HCT116 (cell line): ENCODE data around the gene LMNTD2. TPM values are rescaled to one million over a fixed set of nuclear protein-coding genes. Genes with fewer than 3 reads are reported as not detected.
A peak's percentile ranks its signal among the peaks of the same experiment; 100 is the strongest.

Experiments used
- ATAC-seq: fragments of 200-7000 bp; cut with Tn5 transposase; 2 replicates; pipeline ENCODE4 v1.9.1; 2020; ENCODE audit warnings: mild to moderate bottlenecking, moderate library complexity
- BruUV-seq: library from RNA; stranded (reverse); fragments of 400-500 nt; replicated peaks from 2 replicates; lab custom pipeline; 2021; lab: Mats Ljungman, UMichigan
- CTCF ChIA-PET: fragments of 300-600 bp; sonication (Branson Sonifier 250); formaldehyde crosslinking; loops from one replicate; lab custom pipeline; 2021; ENCODE audit warnings: antibody characterized with exemption; lab: Charles Lee
- POLR2A ChIA-PET: fragments of 300-600, 350-600 bp; sonication (Branson Sonifier 250); formaldehyde crosslinking; loops from one replicate; lab custom pipeline; 2021; ENCODE audit warnings: antibody characterized with exemption; lab: Charles Lee
- RAD21 ChIA-PET, 2 experiments: fragments of 300-600 bp; sonication (Branson Sonifier 250); formaldehyde crosslinking; loops; one replicate each; lab custom pipeline; 2023; ENCODE audit warnings: low total read pairs in 2 of 2; ENCODE audit not compliant: uncharacterized antibody in 2 of 2, unreplicated experiment in 2 of 2, low non-redundant PET in 1 of 2; lab: Charles Lee
- DNase-seq: peaks from one replicate; pipeline ENCODE4 v3.0.0-alpha.2; 2010; ENCODE audit warnings: low read depth, low spot score
- H2AFZ ChIP-seq: fragments of 200-600 bp; shearing (Covaris generic), sonication (generic); 2 replicates; pipeline ENCODE4 v1.6.1; 2017; ENCODE audit warnings: low read depth, mixed run types, mixed read lengths, antibody characterized with exemption, low read length; ENCODE audit not compliant: poor library complexity, severe bottlenecking
- H3K27ac ChIP-seq: 2 replicates; pipeline ENCODE4 v1.5.1; 2012; ENCODE audit warnings: low read depth, low read length
- H3K27me3 ChIP-seq: fragments of 200-600 bp; sonication (generic); 2 replicates; pipeline ENCODE4 v1.6.1; 2016; ENCODE audit warnings: mixed run types, low read length, mixed read lengths; ENCODE audit not compliant: insufficient read depth
- H3K36me3 ChIP-seq, 2 experiments: fragments of 200-500 bp in 1 of 2; fragments of 200-600 bp in 1 of 2; sonication (Bioruptor generic) in 1 of 2; sonication (generic) in 1 of 2; 2 replicates each; pipeline versions ENCODE4 v1.5.1 to v1.6.1; 2014 to 2016; ENCODE audit warnings: low read length in 2 of 2, inconsistent platforms in 1 of 2, mixed read lengths in 1 of 2, mixed run types in 1 of 2; ENCODE audit not compliant: insufficient read depth in 2 of 2, control insufficient read depth in 1 of 2
- H3K4me1 ChIP-seq, 2 experiments: fragments of 200-600 bp in 1 of 2; sonication (generic) in 1 of 2; 2 replicates each; pipeline versions ENCODE4 v1.5.1 to v1.6.1; 2012 to 2017; ENCODE audit warnings: low read length in 2 of 2, inconsistent platforms in 1 of 2, mild to moderate bottlenecking in 1 of 2, mixed read lengths in 1 of 2, mixed run types in 1 of 2, moderate library complexity in 1 of 2; ENCODE audit not compliant: insufficient read depth in 2 of 2, control insufficient read depth in 1 of 2
- H3K4me2 ChIP-seq: fragments of 200-600 bp; sonication (generic); 2 replicates; pipeline ENCODE4 v1.6.1; 2017; ENCODE audit warnings: mixed run types, low read length, mixed read lengths
- H3K4me3 ChIP-seq, 2 experiments: fragments of 200-600 bp in 1 of 2; sonication (generic) in 1 of 2; replicated peaks in 1 of 2; 2 replicates each; pipeline ENCODE4 v1.5.1; 2011 to 2016; ENCODE audit warnings: low read length in 2 of 2, control low read depth in 1 of 2, low read depth in 1 of 2, mild to moderate bottlenecking in 1 of 2, mixed read lengths in 1 of 2, mixed run types in 1 of 2
- H3K79me2 ChIP-seq: fragments of 200-600 bp; sonication (generic); 2 replicates; pipeline ENCODE4 v1.6.1; 2017; ENCODE audit warnings: mild to moderate bottlenecking, mixed run types, low read length, moderate library complexity, mixed read lengths; ENCODE audit not compliant: insufficient read depth
- H3K9ac ChIP-seq: fragments of 200-600 bp; sonication (generic); 2 replicates; pipeline ENCODE4 v1.6.1; 2016; ENCODE audit warnings: low read length, mixed read lengths
- H3K9me2 ChIP-seq: fragments of 200-600 bp; sonication (generic), shearing (Covaris generic); 2 replicates; pipeline ENCODE4 v1.6.1; 2017; ENCODE audit warnings: mixed run types, mild to moderate bottlenecking, moderate library complexity; ENCODE audit not compliant: insufficient read depth
- H3K9me3 ChIP-seq, 2 experiments: fragments of 200-500 bp in 1 of 2; fragments of 200-600 bp in 1 of 2; sonication (Bioruptor generic) in 1 of 2; sonication (generic) in 1 of 2; 2 replicates each; pipeline ENCODE4 v1.6.1; 2014 to 2017; ENCODE audit warnings: low read length in 2 of 2, mixed read lengths in 2 of 2, inconsistent platforms in 1 of 2, low read depth in 1 of 2, mild to moderate bottlenecking in 1 of 2, mixed run types in 1 of 2, moderate library complexity in 1 of 2; ENCODE audit not compliant: control insufficient read depth in 1 of 2, insufficient read depth in 1 of 2
- H4K20me1 ChIP-seq: fragments of 200-600 bp; sonication (generic), shearing (Covaris generic); 2 replicates; pipeline ENCODE4 v1.6.1; 2017; ENCODE audit warnings: mixed run types, mild to moderate bottlenecking, moderate library complexity; ENCODE audit not compliant: insufficient read depth
- CBX3 ChIP-seq: IDR thresholded peaks from 2 replicates; pipeline ENCODE4 v1.6.1; 2012; ENCODE audit warnings: low read depth
- EGR1 ChIP-seq: IDR thresholded peaks from 2 replicates; pipeline ENCODE4 v1.6.1; 2012; ENCODE audit warnings: low read depth
- POLR2AphosphoS5 ChIP-seq: IDR thresholded peaks from 2 replicates; pipeline ENCODE4 v1.6.1; 2011; ENCODE audit warnings: mild to moderate bottlenecking, low read depth, low read length, moderate library complexity
- SIN3A ChIP-seq: IDR thresholded peaks from 2 replicates; pipeline ENCODE4 v1.6.1; 2012; ENCODE audit warnings: low read depth
- SP1 ChIP-seq: IDR thresholded peaks from 2 replicates; pipeline ENCODE4 v1.6.1; 2012; ENCODE audit warnings: low read depth
- TCF7L2 ChIP-seq: IDR thresholded peaks from 2 replicates; pipeline ENCODE4 v1.7.0; 2011; ENCODE audit warnings: borderline replicate concordance, inconsistent platforms; ENCODE audit not compliant: insufficient read depth, insufficient read length; ENCODE audit errors: extremely low read depth
- YY1 ChIP-seq: IDR thresholded peaks from 2 replicates; pipeline ENCODE4 v1.6.1; 2011; ENCODE audit warnings: low read length, low read depth, moderate library complexity, mild to moderate bottlenecking; ENCODE audit not compliant: insufficient replicate concordance; ENCODE audit errors: extremely low read depth
- ZFX ChIP-seq: fragments of 450-650 bp; IDR thresholded peaks from 2 replicates; pipeline ENCODE4 v1.6.1; 2017
- intact Hi-C: fragments of 100-400 bp; cut with micrococcal nuclease; formaldehyde crosslinking; loops from 2 replicates; pipeline ENCODE4 v1.10.0; 2022
- total RNA-seq: library from RNA; stranded (reverse); gene quantifications from one replicate; pipeline ENCODE4 v1.2.1, GENCODE V29; 2021; ENCODE audit not compliant: unreplicated experiment
- TF ChIP-seq, protein P1 (sequence below): IDR thresholded peaks from 2 replicates; pipeline ENCODE4 v1.6.1; 2012

LMNTD2 gene
- total RNA-seq, 1 experiment from 2014 or later = 9.5 TPM

DNA sequence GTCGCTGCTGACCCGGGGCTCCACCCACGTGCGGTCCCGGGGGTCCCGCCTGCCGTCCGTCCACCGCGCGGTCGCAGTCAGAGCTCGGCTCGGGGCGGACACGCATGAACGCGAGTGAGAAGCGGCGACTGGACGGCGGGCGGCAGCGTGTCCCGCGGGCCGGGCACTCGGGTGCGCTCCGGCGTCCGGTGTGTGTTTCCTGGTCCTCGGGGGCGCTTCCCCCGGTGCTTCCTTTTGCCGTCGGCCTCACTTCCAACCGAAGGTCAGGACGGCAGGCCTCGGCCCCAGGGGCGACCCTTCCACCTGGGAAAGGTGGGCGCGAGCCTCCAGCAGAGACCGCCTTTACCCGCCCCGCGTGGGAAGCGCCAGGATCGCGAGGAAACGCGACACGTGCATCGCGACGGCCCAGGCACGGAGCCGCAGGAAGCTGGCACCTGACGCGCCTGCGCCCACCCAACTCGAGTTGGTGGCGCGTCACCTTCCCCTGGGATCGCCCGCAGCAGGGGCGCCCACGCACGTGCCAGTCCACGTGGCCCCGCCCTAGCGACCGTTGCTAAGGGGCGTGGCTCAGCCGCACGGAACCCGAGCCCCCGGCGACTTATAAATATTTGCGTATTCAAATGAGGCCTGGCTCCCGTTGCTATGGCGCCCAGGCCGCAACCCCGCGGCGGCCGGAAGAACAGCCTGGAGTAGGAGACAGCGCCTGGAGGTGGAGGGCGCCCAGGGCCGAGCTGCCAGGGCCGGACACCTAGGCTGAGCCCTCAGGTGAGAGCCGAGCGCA is 23.5 kb downstream of the LMNTD2 start, which contains the start of gene LRRC56:
Gene LRRC56, plus strand, starts transcription at position 687 of the 781 bp plus-strand sequence. CDS start 3,158 bp downstream, outside the sequence.
- Histone ChIP-seq H3K79me2 (peaks cover 33% of the 10 kb centered on the region), H3K27ac (peak within 1 kb of the TSS; percentile 100), H3K27me3 (no peaks in the 10 kb centered on the region), H3K36me3 (peaks cover 0 to 20% of the 10 kb centered on the region in 2 experiments; a peak in 2 of 4 replicates), H2AFZ (no peak within 1 kb of the TSS), H3K9me2 (no peaks in the 10 kb centered on the region), H4K20me1 (no peaks in the 10 kb centered on the region), H3K4me1 (peaks cover 15 to 33% of the 10 kb centered on the region in 2 experiments; a peak in 3 of 4 replicates), H3K9me3 (no peaks in the 10 kb centered on the region), H3K4me3 (peak within 1 kb of the TSS; percentile 64 to 76), H3K4me2 (peak within 1 kb of the TSS; percentile 100), H3K9ac (peak within 1 kb of the TSS; percentile 77)
- ChIA-PET RAD21 (no interaction called here), POLR2A (interaction anchor here (1.7 to 1.8 kb wide), 2 partner anchors 30 to 39 kb away, joined by 5 to 8 read pairs; partner anchors contain the start of gene PHRF1), CTCF (no interaction called here)
- no TSS peak for BruUV-seq
- TF ChIP-seq YY1 (no peak), TCF7L2 (no peak), CBX3 (no peak), ZFX (peak; percentile 70; the same call in 1 of the 2 replicates), SP1 (peak; percentile 58; the same call in 1 of the 2 replicates), POLR2AphosphoS5 (peak; percentile 67), EGR1 (peak; percentile 92), SIN3A (peak; percentile 63; the same call in 1 of the 2 replicates)
- TF ChIP-seq, protein P1, sequence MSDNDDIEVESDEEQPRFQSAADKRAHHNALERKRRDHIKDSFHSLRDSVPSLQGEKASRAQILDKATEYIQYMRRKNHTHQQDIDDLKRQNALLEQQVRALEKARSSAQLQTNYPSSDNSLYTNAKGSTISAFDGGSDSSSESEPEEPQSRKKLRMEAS = peak; percentile 96
- peak; percentile 55 for ATAC-seq
- peak; percentile 84 for DNase-seq
- intact Hi-C loops = loop anchor here (2.0 kb wide), 2 partner anchors 24 to 30 kb away; partner anchors contain the start of genes LMNTD2, RASSF7 and RNH1
